Gastroesophageal sphincter (tissue), 3 donors: ENCODE measurements around the gene STARD8.

ENCODE experiments used
- CTCF ChIP-seq, 4 experiments: fragments of 200-600 bp in 2 of 4; fragments of 450-650 bp in 2 of 4; sonication (generic) in 1 of 4; IDR thresholded peaks; one replicate each; pipeline ENCODE4 v1.5.1; 2017 to 2019; ENCODE audit warnings: antibody characterized with exemption in 4 of 4, mild to moderate bottlenecking in 2 of 4, moderate library complexity in 2 of 4
- POLR2A ChIP-seq, 2 donors: fragments of 450-650 bp; IDR thresholded peaks; one replicate each; pipeline ENCODE4 v1.6.1; 2017; ENCODE audit warnings: antibody characterized with exemption in 2 of 2, mild to moderate bottlenecking in 2 of 2, moderate library complexity in 1 of 2
- POLR2AphosphoS5 ChIP-seq: sonication (generic); formaldehyde crosslinking; IDR thresholded peaks from one replicate; pipeline ENCODE4 v1.6.1; 2017; ENCODE audit warnings: antibody characterized with exemption

GRCh38 chrX:68726366-68726765, 78.9 kb downstream of the STARD8 start:
- no peak for TF ChIP-seq CTCF (IDR thresholded peaks at IDR 0.05)
- TF ChIP-seq POLR2A (IDR thresholded peaks at IDR 0.05): no peak
- TF ChIP-seq POLR2AphosphoS5: no peak
